ENCODE data around the gene MTFR1L.
"Not testable (repeated sequence)": the region's sequence is repeated elsewhere in the genome, so short reads cannot be mapped to it uniquely, and the experiment has no call there.

MTFR1L gene

DNA sequence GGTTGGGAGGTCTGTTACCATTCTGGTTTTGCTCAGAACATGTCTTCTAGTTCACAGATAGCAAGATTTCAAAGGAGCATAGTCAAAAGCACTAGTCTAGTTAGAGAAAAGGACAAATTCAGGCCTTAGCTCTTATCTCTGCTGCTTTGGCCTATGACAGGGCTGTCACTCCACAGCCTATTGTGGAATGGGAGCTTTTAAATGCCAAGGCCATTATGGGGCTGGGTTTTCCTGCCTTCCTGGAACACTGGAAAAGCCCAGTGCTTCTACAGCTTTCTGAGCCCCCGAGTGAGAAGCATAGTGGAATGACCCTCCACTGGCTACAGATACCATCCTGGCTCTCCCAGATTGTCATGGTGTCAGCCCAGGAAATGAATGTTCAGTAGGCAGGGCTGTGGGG is 9.3 kb downstream of the MTFR1L start:
- DNase-seq, result no peak

DNA sequence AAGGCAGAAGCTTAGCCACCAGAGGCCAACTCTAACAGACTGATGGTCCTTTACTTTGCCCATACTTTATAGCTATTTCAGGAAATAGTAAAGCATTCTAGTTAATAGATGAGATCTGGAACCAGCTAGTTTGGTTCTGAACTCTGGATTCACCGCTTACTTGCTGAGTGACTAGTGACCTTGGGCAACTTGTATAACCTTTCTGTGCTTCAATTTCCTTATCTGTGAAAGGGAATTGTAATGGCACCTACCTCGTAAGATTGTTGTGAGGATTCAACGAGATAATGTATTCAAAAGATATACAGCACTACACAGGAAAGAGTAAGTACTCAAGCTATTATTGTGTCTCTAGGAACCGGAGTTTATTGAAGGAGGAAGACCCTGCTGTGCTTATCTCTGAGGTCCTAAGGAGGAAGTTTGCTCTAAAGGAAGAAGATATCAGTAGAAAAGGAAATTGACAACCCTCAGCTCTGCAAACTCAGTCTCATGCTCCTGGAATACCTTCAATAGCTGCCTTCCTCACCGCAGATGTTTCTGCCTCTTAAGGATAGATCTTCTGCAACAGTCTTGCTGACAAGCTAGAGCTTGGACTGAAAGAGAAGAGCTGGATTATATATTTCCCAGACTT is 11.9 kb downstream of the MTFR1L start:
- no peak for DNase-seq

DNA sequence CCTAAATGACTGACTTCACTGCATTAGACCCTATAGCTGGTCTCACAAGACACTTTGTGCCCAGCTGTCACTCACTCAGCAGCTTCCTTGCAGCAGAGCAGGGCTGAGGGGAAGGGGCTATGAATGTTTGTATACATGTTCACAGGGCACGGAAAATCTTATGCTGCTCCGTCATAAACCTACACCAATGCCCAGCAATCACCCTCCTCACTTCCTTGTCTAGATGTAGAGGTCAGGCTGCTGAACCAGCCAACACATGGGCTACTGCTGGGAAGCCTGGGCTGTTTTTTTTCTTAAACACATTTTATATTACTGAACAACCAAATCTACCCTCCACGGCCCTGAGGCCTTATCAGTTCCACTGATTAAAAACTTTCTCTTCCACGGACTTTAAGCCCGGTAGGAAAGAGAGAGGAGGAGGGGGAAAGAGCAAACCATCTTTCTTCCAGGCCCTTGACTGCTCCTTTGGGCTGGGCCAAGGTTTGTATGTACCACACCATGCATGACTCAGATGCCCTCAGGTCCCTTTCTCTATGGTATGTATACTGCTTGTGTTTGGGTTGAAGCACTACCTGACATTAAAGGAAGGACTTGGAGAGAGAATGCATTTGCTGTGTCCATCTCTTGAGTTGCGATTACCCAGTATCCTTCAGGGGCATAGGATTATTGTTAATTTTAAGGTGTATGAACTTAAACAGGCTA is 12.7 kb downstream of the MTFR1L start:
- DNase-seq, result no peak

DNA sequence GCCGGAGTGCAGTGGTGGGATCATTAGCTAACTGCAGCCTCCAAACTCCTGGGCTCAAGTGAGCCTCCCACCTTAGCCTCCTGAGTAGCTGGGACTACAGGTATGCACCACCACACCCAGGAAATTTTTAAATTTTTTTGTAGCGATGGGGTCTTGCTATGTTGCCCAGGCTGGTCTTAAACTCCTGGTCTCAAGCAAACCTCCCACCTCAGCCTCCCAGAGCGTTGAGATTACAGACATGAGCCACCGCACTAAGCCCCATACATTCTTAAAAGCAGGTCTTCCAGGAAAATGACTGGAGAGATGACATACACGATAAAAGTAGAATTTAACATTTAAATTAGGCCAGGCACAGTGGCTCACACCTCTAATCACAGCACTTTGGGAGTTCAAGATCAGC is 13.4 kb downstream of the MTFR1L start:
- no peak for DNase-seq

DNA sequence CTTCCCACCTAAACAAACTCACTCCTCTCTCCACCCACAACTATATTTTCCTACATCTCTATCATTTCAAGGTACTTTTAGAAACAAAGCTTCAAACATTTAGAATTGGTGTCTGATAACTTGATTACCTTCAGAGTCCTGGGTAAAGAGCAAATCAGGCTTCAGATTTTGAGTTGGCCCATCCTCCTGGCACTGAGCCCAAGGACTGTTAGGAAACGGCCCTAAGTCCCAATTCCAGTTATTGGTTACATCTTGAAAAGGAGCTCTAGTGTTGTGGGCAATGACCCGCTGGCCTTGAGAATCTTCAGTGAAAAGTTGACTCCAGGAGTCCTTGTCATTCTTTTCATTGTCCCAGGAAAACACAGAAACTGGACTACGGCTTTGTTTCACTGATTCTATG is 15.1 kb downstream of the MTFR1L start:
- DNase-seq, result no peak

DNA sequence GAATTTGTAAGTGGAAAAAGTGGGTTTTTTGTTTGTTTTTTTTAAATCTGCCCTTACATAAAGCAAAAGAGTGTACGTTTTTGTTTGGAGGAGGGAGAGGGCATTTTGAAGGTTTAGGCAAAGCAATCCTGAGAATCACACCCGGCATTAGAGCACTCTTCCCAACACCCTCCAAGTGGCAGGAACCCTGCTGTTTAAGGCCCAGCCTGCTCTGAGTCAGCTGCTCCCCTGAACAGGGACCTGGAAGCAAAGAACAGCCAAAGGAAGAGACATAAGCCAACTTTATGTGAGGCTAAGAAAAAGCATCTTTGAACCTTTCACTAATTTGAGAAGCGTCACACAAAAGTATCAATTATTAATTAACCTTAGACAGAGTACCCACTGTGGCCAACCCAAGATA is 16.9 kb downstream of the MTFR1L start:
- no peak for DNase-seq

DNA sequence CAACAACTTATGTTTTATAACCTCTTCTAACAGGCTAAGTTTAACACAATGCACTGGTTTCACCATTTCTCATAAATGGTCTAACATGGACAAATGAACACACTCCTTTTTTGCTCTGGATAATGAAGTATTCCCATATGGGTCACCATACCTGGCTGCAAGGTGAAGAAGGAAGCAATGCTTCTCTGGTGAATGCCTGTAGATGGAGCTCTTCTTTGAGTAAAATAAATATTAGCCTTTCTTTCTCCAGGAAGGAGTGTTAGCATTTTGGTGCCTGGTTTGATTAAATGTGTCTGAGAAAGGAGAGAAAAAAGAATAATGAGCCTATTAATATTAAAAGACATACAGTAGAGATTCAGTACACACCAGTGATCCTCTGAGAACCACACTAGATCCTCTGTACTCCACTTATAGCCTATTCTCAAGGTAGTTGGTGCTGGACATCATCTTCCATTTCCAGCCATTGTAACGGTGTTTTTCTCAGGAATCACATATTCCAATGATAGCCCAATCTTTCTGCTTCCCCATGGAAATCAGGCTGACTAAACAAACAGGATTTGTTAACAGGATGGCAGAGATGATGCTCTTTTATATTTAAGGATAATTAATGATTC is 17.6 kb downstream of the MTFR1L start:
- DNase-seq, result no peak

DNA sequence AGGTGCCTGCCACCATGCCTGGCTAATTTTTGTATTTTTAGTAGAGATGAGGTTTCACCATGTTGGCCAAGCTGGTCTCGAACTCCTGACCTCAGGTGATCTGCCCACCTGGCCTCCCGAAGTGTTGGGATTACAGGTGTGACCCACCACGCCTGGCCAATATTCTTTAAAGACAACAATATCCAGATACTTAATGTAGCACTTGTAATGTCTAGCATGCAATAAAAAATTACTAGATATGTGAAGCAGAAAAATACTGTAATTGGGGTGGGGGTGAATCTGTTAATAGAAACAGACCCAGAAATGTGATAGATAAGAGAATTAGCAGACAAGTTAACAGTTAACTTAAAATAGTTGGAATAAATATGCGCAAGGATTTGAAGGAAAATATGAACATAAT is 20.1 kb downstream of the MTFR1L start:
- DNase-seq, result not testable (repeated sequence)

DNA sequence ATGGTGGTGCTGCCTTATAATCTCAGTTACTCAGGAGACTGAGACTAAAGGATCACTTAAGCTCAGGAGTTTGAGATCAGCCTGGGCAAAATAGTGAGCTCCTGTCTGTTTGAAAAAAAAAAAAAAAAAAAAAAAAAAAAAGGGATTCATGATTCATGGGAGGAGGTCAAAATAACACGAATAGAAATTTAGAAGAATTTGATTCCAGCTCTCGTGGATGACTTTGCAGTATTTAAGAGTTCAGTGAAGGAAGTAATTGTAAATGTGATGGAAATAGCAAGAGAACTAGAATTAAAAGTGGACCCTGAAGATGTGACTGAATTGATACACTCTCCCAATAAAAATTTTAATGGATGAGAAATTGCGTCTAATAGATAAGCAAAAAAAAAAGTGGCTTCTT is 23.7 kb downstream of the MTFR1L start:
- DNase-seq, result no peak

DNA sequence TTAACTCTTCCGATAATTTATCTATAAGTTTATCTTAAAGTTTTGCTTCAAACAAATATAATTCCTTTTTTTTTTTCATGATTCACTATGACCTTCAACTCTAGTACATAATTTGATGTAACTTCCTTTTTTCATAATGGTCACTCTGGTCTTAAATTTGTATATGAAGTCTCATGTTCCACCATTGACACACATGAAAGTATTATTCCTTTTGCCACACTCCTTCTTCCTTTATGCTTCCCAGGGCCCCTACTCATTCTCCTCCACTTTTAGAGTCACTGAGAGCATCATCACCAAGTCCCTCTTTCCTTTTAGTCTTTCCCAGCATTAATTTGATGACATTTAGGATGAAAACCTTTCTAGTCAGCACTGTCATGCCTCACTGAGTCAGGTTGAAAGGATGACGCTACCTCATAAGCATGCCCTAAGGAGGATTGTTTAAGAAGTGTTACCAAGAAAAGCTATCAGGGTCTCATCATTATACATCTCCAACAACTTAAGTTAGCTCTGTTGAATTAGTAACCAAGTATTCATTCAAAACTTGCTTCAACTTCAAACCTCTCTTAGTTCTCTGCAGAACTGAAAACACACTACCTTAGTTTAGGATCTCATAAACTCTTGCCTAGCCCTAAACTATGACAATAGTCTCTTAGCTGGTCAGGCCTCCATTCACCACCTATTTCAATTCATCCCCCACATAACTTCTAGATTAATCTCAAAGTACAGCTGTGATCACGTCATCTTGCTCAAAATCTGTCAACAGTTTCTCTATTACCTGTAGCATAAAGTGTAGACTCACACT is 25.0 kb downstream of the MTFR1L start:
- no peak for DNase-seq

DNA sequence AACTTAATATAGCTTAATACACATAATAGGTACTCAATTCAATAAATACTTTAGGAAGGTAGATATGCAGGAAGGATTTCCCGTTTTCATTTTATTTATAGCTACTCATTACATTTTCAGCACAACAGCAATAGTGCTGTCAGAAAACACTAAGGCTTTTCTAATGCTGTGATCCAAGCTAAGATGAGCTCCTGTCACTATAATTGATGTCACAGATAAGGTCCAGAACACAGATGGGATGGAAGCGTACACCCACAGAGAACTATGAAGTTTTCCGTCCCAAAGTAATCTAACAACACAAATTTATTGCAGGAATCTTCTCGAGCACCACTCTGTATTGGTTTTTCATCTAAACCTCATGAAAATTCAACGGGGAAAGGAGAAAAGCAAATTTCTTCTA is 25.9 kb downstream of the MTFR1L start:
- no peak for DNase-seq

DNA sequence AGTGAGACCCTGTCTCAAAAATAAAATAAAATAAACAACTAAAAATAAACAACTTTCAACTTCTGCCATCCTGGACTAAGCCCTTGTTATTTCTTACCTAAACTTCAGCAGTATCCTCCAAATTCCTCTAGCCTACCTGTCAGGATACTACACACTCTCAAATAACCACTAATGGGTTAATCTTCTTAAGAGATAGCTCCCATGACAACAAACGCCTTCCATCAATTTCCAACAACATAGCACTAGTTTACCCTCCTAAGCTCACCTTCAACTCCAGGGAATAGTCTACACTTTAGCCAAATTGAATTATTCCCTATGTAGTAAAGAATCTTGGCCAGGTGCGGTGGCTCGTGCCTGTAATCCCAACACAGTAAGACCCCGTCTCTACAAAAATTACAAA is 28.2 kb downstream of the MTFR1L start:
- no peak for DNase-seq

DNA sequence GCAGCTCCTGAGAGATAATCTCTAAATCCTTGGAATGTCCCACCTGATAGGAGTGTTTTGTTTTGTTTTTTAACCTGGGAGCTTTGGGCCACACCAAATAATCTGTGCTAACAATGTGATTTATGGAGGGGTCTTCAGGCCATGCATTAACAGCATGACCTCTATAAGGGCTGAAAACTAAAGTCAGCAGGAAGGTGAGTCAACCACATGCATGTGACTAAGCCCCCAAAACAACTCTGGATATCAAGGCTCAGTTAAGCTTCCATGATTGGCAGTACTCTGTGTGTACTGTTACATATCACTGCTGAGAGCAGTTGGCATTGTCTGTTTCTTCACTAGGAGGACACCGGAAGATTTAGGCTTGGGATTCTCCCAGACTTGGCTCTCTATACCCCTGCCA is 28.8 kb downstream of the MTFR1L start:
- no peak for DNase-seq

DNA sequence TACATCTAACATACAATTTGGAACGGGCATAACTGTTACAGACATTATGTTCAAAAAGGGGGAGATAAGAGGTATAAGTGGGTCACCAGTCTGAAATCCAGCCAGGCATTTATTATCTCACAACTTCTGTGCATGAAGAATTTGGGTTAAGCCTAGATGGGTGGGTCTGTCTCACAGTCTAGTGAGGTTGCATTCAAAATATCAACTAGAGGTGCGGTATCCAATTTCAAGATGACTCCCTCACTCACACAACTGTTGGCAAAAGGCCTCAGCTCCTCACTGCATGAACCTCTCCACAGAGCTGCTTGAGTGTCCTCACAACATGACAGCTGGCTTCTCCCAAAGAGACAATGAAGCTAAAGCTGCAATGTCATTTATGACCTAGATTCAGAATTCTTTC is 34.8 kb downstream of the MTFR1L start:
- DNase-seq, result no peak

DNA sequence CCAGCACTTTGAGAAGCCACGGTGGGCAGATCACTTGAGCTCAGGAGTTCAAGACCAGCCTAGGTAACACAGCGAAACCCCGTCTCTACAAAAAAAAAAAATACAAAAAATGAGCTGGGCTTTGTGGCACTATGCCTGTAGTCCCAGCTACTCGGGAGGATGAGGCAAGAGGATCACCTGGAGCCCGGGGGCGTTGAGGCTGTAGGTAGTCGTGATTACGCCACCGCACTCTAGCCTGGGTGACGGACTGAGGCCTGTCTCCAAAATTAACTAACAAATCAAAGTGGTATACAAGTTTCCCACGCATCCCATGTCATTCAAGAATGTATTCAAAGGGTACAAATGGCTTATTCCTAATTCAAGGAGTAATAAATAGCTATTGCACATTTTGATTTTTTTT is 37.1 kb downstream of the MTFR1L start:
- no peak for DNase-seq

DNA sequence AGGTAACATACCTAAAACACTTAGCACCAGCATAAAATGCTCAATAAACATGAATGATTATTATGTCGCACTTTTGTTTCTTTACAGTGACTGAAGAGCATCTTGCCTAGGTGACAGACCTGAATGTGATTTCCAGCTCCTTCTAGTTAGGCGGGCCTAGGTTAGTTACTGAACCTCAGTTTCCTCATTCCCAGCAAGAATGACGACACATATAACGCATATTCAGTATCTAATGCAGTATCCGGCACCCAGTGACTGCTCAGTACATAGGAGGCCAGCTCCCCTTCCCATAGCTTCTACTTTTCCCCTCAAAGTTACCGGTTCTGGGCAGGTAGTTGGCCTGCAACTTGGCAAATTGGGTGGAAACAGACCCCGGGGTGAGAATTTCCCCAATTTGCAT is 38.7 kb downstream of the MTFR1L start:
- DNase-seq, result no peak

DNA sequence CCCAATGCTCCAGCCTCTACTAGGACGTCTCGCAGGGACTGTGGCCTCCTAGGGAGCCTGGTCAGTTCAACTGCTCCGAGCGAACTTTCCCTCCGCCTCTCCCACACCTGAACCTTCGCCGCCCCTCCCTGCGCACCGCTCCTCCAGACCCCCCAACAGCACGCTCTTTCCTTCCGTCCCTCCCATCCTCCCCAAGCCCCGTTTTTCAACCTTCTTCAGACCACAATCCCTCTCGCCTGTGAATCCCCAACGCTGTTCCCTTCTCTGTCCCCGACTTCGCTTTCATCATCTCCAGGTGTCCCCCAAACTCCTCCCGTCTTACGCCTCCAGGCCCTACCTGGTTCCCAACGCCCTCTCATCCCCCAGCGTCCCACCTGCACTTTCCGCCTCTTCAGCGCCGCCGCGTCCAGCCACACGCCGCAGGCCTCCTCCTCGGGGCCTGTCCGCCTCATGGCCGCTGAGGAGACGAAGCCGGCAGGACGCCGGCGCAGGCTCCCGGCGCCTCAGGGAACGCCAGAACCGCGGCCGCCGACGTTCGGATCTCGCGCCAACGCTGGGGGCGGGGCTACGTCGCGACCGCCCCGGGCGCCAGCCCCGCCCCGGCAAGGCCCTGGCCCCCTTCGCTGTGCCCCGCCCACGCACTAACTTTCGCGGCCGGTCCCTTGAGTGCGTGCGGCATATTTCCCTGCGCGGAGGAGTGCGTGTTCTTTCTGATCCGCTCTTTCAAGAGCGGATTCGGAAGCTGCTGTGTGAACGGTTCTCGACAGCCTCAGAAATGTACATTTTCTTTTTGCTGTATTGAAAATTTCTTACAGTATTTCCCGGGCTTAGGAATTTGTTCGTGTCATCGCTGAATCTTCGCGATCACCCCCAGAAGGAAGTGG is 39.4 kb downstream of the MTFR1L start, which contains the start of gene AUNIP:
AUNIP (minus strand) TSS at position 552 of the 884 bp plus-strand sequence; CDS start at position 452, 100 bp downstream.
- DNase-seq, result peak; percentile 91 to 97

DNA sequence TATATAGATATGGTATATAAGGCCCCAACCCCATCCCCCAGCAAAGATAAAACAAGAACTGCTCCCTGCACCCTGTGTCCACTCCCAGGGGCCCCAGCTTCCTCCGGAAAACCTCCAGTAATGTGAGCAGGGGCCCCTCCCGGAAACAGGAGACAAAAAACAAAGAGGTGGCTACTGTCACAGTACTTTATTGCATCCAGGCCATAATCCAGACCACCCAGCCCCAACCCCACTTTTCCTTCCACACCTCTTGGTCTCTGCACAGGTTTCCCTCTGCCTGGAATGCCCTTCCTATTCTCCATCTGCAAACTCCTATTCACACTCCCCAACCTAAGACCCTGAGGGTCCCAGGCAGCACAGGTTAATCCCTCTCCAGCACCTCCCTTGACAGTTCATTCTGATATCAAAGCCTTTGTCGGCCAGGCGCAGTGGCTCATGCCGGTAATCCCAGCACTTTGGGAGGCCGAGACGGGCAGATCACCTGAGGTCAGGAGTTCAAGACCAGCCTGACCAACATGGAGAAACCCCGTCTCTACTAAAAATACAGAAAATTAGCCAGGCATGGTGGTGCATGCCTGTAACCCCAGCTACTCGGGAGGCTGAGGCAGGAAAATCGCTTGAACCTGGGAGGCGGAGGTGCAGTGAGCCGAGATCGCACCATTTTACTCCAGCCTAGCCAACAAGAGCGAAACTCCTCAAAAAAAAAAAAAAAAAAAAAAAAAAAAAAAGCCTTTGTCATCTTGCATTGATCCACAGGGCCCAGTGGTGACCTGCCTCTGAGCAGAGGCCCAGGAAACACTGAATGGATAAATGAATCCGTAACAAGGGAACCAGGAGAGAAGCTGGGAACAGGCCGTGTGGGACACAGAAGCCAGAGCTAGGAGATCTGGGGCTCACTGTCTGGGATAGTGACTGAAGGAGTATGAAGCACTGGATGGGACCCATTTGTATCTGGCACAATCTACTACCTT is 41.8 kb downstream of the MTFR1L start:
- DNase-seq, result no peak

DNA sequence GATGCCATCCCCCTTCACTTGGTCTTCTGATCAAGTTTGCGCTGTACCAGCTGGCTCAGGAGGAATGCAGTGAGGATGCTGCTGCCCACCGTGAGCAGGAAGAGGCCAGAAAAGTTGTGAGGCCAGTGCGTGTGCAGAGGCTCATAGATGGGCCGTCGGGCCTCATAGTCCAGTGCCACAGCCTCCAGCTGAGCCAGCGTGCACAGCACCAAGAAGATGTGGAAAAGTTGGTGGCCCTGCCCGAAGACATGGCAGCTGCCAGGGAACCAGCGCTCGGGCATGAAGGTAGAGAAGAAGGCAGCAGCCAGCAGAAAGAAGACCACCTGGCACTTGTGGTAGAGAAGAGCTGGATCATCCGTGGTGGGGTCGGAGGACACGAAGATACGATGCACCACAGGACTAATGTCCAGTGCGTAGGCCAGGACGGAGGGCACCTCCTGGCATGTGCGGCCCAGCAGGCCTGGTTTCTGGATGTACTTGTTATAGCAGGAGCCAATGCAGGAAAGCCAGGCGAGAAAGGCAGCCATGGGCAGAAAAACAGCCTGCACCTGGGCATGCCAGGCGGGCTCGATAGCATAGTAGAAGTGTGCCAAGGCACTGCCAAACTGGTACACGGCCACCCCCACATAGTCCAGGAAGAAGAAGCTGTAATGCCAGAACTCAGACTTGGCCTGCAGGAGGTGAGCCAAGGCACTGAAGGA is 43.2 kb downstream of the MTFR1L start:
- DNase-seq, result no peak

DNA sequence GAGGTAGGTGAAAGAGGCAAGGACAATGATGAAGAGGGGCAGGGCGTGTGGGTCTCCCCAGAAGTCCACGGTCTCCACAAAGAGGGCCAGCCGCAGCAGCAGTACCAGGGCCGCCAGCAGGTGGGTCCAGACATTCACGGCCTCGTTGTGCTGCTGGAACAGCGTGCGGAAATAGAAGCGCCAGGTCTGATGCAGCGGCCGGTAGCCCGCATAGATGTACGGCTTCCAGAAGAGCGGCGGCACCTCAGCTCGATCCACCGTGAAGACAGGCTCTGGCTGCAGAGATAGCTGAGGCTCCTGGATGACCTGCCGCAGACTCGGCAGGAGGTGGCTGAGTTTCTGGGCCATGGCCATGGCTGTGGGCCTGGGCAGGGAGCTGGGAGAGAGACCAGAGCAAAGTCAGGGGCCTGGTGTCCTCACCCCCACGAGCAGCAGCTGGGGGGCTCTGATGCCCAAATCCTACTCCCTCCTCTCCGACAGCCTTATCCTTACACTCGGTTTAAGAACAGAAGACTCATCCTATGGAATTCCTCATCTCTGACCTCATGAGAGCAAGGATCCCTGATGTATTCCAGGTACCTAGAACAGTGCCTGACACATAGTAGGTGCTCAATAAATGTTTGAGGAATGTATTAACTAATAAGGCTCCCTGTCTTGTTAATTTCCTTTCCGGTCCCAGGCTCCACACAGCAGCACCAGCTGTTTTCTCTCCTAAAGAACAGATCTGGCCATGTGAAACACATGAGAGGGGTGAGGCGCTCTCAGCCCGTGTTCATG is 43.9 kb downstream of the MTFR1L start:
- DNase-seq, result no peak
